Keratinocyte (primary cell): Measurements from ENCODE around the gene LRRC63. TPM values are rescaled to one million over a fixed set of nuclear protein-coding genes. Genes with fewer than 3 reads are reported as not detected.

ENCODE experiments used
- DNase-seq: peaks from one replicate; pipeline ENCODE4 v3.0.0-alpha.2; 2011; ENCODE audit warnings: low read depth, missing footprints, low spot score
- FAIRE-seq: peaks from 2 replicates; lab custom pipeline; 2011; peaks lifted over from hg19 to GRCh38; lab: Jason Lieb, UNC
- H2AFZ ChIP-seq: 2 replicates; pipeline ENCODE4 v1.6.0; 2012; ENCODE audit warnings: low read length, control low read depth, inconsistent platforms; ENCODE audit not compliant: control insufficient read depth
- H3K27ac ChIP-seq: 2 replicates; pipeline ENCODE4 v1.5.1; 2011; ENCODE audit warnings: low read length; ENCODE audit not compliant: control insufficient read depth, insufficient read depth
- H3K27me3 ChIP-seq: 3 replicates; pipeline ENCODE4 v1.6.0; 2011; ENCODE audit warnings: low read length; ENCODE audit not compliant: control insufficient read depth, insufficient read depth; ENCODE audit errors: extremely low read depth
- H3K36me3 ChIP-seq, 2 experiments: 2 replicates in 1 of 2; 3 replicates in 1 of 2; pipeline ENCODE4 v1.5.1; 2011; ENCODE audit warnings: low read length in 2 of 2, mild to moderate bottlenecking in 1 of 2; ENCODE audit not compliant: control insufficient read depth in 2 of 2, insufficient read depth in 2 of 2; ENCODE audit errors: extremely low read depth in 1 of 2
- H3K4me1 ChIP-seq: 3 replicates; pipeline ENCODE4 v1.5.1; 2011; ENCODE audit warnings: low read length; ENCODE audit not compliant: control insufficient read depth, insufficient read depth; ENCODE audit errors: extremely low read depth
- H3K4me2 ChIP-seq: 3 replicates; pipeline ENCODE4 v1.6.0; 2011; ENCODE audit warnings: low read depth, low read length; ENCODE audit not compliant: control insufficient read depth, insufficient read depth; ENCODE audit errors: extremely low read depth
- H3K4me3 ChIP-seq, 3 experiments: fragments of 200-600 bp in 1 of 3; sonication (generic) in 1 of 3; 2 replicates in 2 of 3; 3 replicates in 1 of 3; pipeline ENCODE4 v1.5.1; 2011 to 2016; ENCODE audit warnings: low read length in 3 of 3, mild to moderate bottlenecking in 3 of 3, control low read depth in 2 of 3, inconsistent platforms in 1 of 3, low read depth in 1 of 3, mixed read lengths in 1 of 3, mixed run types in 1 of 3, moderate library complexity in 1 of 3; ENCODE audit not compliant: control insufficient read depth in 2 of 3, insufficient read depth in 2 of 3; ENCODE audit errors: extremely low read depth in 1 of 3
- H3K79me2 ChIP-seq: 2 replicates; pipeline ENCODE4 v1.6.0; 2012; ENCODE audit warnings: low read length; ENCODE audit not compliant: control insufficient read depth, insufficient read depth
- H3K9ac ChIP-seq: 3 replicates; pipeline ENCODE4 v1.6.0; 2011; ENCODE audit warnings: low read length; ENCODE audit not compliant: control insufficient read depth, insufficient read depth; ENCODE audit errors: extremely low read depth
- H3K9me1 ChIP-seq: 3 replicates; pipeline ENCODE4 v1.6.0; 2011; ENCODE audit warnings: low read length; ENCODE audit not compliant: control insufficient read depth, insufficient read depth; ENCODE audit errors: extremely low read depth
- H3K9me3 ChIP-seq: 2 replicates; pipeline ENCODE4 v1.5.1; 2012; ENCODE audit warnings: low read depth, low read length; ENCODE audit not compliant: control insufficient read depth
- H4K20me1 ChIP-seq: 3 replicates; pipeline ENCODE4 v1.6.0; 2011; ENCODE audit warnings: low read length; ENCODE audit not compliant: control insufficient read depth, insufficient read depth; ENCODE audit errors: extremely low read depth
- CTCF ChIP-seq, 3 experiments: IDR thresholded peaks in 1 of 3; conservative IDR thresholded peaks in 1 of 3; optimal IDR thresholded peaks in 1 of 3; 2 replicates in 2 of 3; 3 replicates in 1 of 3; pipeline versions ENCODE3 to v1.5.1; 2011; ENCODE audit warnings: low read length in 3 of 3, mild to moderate bottlenecking in 3 of 3, moderate library complexity in 2 of 3, control low read depth in 1 of 3, inconsistent platforms in 1 of 3; ENCODE audit not compliant: insufficient read depth in 2 of 3; ENCODE audit errors: extremely low read depth in 1 of 3
- EZH2 ChIP-seq: IDR thresholded peaks from one replicate; pipeline ENCODE4 v1.6.1; 2012; ENCODE audit warnings: inconsistent platforms, mild to moderate bottlenecking, low read length, moderate library complexity
- dilution Hi-C: fragments of 300-500 bp; cut with MboI; formaldehyde crosslinking; loops from one replicate; pipeline ENCODE4 v1.7.0; 2020; ENCODE audit warnings: low sequenced_read_pairs; ENCODE audit not compliant: extremely low pct_ligation_motif_present
- polyA plus RNA-seq, 5 experiments: library from polyadenylated mRNA; depleted of rRNA in 3 of 5; stranded (reverse) in 3 of 5; stranded (forward) in 1 of 5; unstranded in 1 of 5; fragments of >200 nt; gene quantifications; 1 replicate in 1 of 5; 2 replicates in 3 of 5; 3 replicates in 1 of 5; pipeline versions ENCODE4 v1.2.1 to v1.2.3, GENCODE V29; 2011 to 2012; ENCODE audit warnings: missing spikeins in 2 of 5, low read depth in 1 of 5, low replicate concordance in 1 of 5

Gene LRRC63
- polyA plus RNA-seq, 1 donor (not counting 4 experiments of a cell fraction or from before 2014, with no cell fraction given) = not detected

DNA sequence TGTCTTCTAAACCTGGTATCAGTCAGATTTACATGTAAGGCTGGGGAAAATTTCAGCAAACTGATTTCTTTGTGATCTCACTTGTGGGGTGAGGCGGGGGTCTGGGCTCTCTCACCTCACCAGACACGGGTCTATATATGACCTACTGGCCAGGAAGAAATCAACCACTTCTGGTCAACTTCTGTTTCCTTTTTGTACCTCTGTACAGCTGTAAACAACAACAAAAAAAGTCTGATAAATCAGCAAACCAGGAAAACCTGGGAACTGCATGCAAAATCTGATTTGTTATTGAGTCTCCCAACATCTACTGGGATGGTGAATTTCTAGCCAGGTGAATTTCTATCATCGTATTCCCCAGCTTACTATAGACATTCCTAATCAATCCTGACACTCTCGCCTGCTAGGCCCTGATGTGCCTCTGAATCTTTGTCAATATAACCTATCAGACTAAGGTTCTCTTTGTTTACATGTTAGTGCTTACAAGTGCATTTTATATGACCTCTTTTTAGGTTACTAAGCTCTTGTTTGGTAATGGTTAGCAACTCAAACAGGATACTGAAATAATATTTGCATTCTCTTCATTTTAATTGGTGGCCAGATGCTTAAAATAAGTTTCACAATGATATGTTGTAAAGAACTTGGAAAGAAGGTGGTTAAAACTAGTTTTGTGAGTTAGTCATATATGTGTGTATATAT lies 77.7 kb downstream of the LRRC63 start:
- dilution Hi-C loops = no loop called here

DNA sequence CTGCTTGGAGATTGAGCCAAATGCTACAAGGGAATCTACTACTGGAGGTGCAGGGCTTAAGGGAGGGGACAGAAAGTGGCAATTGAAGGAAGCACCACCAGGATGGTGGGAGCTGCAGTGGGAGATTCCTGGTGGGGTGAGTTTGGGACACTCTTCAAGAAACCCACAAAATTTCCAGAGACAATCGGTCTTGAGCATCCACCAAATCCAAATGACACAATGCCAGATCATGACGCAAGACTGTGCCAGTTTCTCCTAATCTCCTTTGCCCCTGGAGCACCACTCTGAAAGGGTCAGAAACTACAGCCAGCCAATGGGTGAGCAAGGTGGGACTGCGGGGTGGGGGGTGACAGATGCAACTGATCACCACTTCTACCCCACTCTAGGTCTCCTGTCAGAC lies 78.7 kb downstream of the LRRC63 start:
- H3K9me1 ChIP-seq = no peaks in the 10 kb centered on the region
- H3K9me3 ChIP-seq = no peaks in the 10 kb centered on the region
- no peak for FAIRE-seq
- no peaks in the 10 kb centered on the region for H3K79me2 ChIP-seq
- TF ChIP-seq CTCF (optimal IDR thresholded peaks at IDR 0.05 in 1 of 3, IDR thresholded peaks at IDR 0.05 in 1 of 3, conservative IDR thresholded peaks at IDR 0.05 in 1 of 3; ENCODE audit: extremely low read depth in 1 of 3, insufficient read depth in 2 of 3, low read length in 3 of 3) (no peak), EZH2 (no peak)
- H3K4me3 ChIP-seq = no peak overlapping the region
- no peaks in the 10 kb centered on the region for H4K20me1 ChIP-seq
- no peak overlapping the region for H3K9ac ChIP-seq
- H3K4me2 ChIP-seq = no peak overlapping the region
- peaks cover under 1% of the 10 kb centered on the region for H3K4me1 ChIP-seq
- H3K36me3 ChIP-seq = no peaks in the 10 kb centered on the region
- peaks cover 5% of the 10 kb centered on the region for H3K27me3 ChIP-seq
- H3K27ac ChIP-seq = no peak overlapping the region
- H2AFZ ChIP-seq = no peak overlapping the region
- no peak for DNase-seq
- dilution Hi-C loops = no loop called here

More for the DNA sequence above, 77.7 kb downstream of the LRRC63 start:
- Histone ChIP-seq H3K27ac (no peak overlapping the region), H3K36me3 (no peaks in the 10 kb centered on the region), H3K4me1 (no peaks in the 10 kb centered on the region), H3K9me1 (no peaks in the 10 kb centered on the region), H3K9me3 (no peaks in the 10 kb centered on the region), H3K4me3 (no peak overlapping the region), H4K20me1 (no peaks in the 10 kb centered on the region), H3K4me2 (no peak overlapping the region), H2AFZ (no peak overlapping the region), H3K27me3 (peaks cover 5% of the 10 kb centered on the region), H3K79me2 (no peaks in the 10 kb centered on the region), H3K9ac (no peak overlapping the region)
- TF ChIP-seq CTCF (optimal IDR thresholded peaks at IDR 0.05 in 1 of 3, IDR thresholded peaks at IDR 0.05 in 1 of 3, conservative IDR thresholded peaks at IDR 0.05 in 1 of 3; ENCODE audit: extremely low read depth in 1 of 3, insufficient read depth in 2 of 3, low read length in 3 of 3) = no peak
- no peak for TF ChIP-seq EZH2
- no peak for DNase-seq
- no peak for FAIRE-seq
